GM06990 (cell line): Measurements from ENCODE around the gene MAD2L1BP.

ENCODE experiments used
- DNase-seq: peaks from one replicate; pipeline ENCODE4 v3.0.0-alpha.2; 2011; ENCODE audit not compliant: insufficient read length; ENCODE audit errors: extremely low read depth
- H3K27me3 ChIP-seq: replicated peaks from 2 replicates; pipeline ENCODE4 v1.6.0; 2011; ENCODE audit warnings: low read length; ENCODE audit not compliant: control insufficient read depth, insufficient read depth
- H3K36me3 ChIP-seq: 2 replicates; pipeline ENCODE4 v1.5.1; 2011; ENCODE audit warnings: low read length; ENCODE audit not compliant: control insufficient read depth, insufficient read depth
- H3K4me3 ChIP-seq: replicated peaks from 2 replicates; pipeline ENCODE4 v1.5.1; 2011; ENCODE audit warnings: low read depth, mild to moderate bottlenecking, control low read depth, low read length
- CTCF ChIP-seq: IDR thresholded peaks from 2 replicates; pipeline ENCODE4 v1.5.1; 2011; ENCODE audit warnings: low read length, control low read depth, mild to moderate bottlenecking, inconsistent platforms; ENCODE audit not compliant: insufficient read depth, poor library complexity, severe bottlenecking

The MAD2L1BP gene

GRCh38 chr6:43623880-43624785 lies 11.5 kb upstream of the MAD2L1BP start:
- DNase-seq, result no peak
- no peak overlapping the region for H3K4me3 ChIP-seq
- H3K36me3 ChIP-seq, result peaks cover 42% of the 10 kb centered on the region
- TF ChIP-seq CTCF, result no peak
- no peaks in the 10 kb centered on the region for H3K27me3 ChIP-seq

DNA sequence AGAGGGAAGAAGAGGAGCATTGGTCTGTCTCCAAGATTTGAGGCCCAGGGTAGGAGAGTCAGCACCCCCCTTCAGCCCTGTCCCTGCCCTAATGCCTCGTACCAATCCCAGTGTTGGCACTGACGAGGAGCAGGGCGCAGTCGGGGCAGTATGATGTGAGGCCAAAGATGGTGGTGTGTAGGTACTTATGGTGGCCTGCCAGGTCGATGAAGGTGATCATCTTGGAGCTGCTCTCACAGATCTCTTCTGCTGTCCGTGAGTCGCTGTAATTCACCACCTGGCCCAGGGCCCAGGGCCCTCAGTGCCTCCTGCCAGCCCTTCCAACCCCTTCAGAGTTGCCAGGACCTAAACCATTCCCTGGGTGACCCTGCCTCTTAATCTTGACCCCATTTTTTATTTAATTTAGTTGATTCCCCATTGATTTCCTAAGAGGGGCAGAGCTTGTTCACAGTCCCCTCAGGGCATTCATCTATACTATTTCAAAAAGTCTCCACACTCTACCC lies 10.8 kb upstream of the MAD2L1BP start:
- Histone ChIP-seq H3K4me3 (no peak overlapping the region), H3K36me3 (peaks cover 42% of the 10 kb centered on the region)

GRCh38 chr6:43625393-43625992 lies 10.1 kb upstream of the MAD2L1BP start:
- DNase-seq, result no peak
- Histone ChIP-seq H3K36me3 (peaks cover 42% of the 10 kb centered on the region), H3K4me3 (no peak overlapping the region)

More for the DNA sequence above, 10.8 kb upstream of the MAD2L1BP start:
- DNase-seq, result no peak
- no peaks in the 10 kb centered on the region for H3K27me3 ChIP-seq
- no peak for TF ChIP-seq CTCF

GRCh38 chr6:43627008-43627825 lies 8.4 kb upstream of the MAD2L1BP start:
- Histone ChIP-seq H3K36me3 (peaks cover 28% of the 10 kb centered on the region), H3K27me3 (no peaks in the 10 kb centered on the region), H3K4me3 (no peak overlapping the region)
- no peak for TF ChIP-seq CTCF
- no peak for DNase-seq

More at GRCh38 chr6:43625393-43625992, 10.1 kb upstream of the MAD2L1BP start:
- H3K27me3 ChIP-seq, result no peaks in the 10 kb centered on the region
- no peak for TF ChIP-seq CTCF

DNA sequence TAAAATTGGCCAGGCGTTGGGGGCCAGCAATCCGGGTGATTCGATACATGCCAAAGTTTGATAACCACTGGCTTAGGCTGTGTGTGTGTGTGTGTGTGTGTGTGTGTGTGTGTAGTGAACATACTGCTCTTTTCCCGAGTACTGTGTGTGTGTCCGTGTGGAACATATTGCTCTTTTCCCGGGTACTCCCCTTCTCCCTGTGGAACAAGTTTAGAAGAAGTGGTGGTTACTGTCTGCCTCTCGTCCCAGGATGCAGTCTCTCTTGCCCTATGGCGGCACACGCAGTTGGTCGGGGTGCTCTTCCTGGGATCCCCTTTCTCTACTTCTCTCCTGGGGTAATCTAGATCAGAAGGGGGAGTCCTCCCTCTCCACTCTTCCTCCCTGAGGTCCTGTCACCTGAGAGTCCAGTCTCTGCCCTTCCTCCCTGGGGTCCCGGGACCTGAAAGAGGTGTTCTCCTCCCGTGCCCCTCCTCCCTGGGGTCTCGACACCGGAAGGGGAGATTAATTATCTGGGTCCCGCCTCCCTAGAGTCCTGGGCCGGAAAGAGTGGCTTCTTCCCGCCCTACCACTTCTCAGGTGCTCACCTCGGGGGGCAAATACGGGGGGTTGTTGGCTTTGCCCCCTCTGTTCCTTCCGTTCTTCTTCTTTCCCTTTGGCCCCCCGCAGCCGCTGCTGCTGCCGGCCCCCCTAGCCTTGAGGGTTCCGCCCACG lies 7.1 kb upstream of the MAD2L1BP start:
- peak overlapping the region; percentile 89 for H3K4me3 ChIP-seq

More for the DNA sequence above, 7.1 kb upstream of the MAD2L1BP start:
- DNase-seq, result peak; percentile 62
- Histone ChIP-seq H3K36me3 (peaks cover 22% of the 10 kb centered on the region), H3K27me3 (no peaks in the 10 kb centered on the region)
- TF ChIP-seq CTCF, result no peak
